HG02678 (cell line): ENCODE data around the gene DUSP10.
A peak's percentile ranks its signal among the peaks of the same experiment; 100 is the strongest.

Experiments
- ATAC-seq: cut with Tn5 transposase; IDR thresholded peaks from one replicate; pipeline ENCODE4 v1.9.1; 2021; ENCODE audit warnings: mild to moderate bottlenecking, moderate library complexity; ENCODE audit not compliant: unreplicated experiment

The DUSP10 gene

DNA sequence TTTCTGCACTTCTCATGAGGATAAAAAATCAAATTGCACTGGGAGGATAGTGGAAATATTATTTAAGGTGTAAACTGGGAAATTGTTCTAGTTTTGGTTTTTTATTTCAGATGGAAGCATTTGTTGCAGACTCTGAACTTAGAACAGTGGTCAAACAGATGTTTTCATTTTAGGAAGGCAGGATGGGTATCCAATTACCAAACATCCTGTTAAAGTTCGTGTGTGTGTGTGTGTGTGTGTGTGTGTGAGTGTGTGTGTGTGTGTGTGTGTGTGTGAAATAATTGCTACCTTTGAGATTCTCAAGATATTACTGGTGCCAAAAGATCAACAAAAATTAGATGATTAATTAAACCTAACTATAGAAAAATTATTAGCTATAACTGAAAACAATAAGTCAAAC lies 24.3 kb upstream of the DUSP10 start:
- ATAC-seq: no peak

DNA sequence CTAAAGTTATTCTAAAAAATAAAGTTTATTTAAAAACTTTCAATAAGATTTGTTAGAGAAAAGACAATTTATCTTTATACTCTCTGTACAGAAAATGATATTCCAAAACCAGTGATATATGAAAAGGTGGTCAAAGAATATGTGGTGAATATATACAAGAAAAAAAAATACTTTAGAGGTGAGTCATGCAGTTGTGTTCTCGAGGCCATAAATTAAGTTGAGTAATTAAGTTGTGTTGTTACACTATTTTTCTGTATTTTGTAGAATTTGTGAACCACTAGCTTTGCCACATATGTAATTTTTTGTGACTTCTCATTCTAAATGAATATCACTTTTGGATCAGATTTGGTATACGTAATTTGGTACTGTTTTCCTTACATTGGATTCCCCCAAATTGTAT lies 23.6 kb upstream of the DUSP10 start:
- ATAC-seq: no peak

DNA sequence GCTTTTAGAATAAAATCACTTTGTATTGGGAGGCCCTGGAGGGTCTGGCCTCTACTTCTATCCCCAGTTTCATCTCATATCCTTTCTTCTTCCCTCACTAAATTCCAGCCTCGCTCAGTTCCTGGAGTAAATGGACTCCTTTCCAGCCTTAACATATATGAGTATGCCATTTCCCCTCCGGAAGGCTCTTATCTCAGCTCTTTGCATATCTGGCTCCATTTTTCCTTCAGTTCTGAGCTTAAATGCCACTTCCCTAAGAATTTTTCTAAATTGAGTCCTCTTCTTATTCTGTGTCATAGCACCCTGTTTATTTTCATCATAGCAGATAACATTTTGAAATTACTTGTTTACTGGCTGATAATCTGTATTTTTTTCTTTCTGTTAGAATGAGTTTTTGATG lies 20.2 kb upstream of the DUSP10 start:
- no peak for ATAC-seq

DNA sequence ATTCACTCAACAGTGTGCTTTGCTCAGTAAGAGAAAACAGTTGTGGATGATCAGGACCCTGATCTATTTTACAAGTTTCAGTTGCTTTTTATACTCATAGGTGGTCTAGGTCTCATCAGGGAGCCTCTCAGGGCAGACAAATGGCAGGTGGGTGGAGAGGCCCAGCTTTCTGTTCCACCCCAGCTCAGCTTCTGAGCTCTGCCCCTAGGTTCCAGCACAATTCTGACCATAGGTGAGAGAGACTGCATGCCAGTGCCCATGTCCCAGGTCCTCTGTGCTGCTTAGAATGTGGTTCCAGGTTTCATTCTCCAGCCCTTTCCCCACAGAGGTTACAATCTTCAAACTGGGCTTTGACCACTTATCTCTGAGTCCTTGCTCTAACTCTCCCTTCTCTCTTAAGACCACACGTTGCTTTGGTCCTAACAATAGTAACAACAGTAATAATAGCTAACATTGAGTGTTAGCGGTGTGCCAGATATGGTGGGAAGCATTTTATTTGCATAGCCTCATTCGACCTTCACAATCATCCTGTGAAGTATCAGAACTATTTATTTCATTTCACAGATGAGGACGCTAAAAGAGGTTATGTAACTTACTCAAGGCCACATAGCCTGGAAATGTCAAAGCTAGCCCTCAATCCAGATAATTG lies 19.6 kb upstream of the DUSP10 start:
- peak; percentile 78 for ATAC-seq

DNA sequence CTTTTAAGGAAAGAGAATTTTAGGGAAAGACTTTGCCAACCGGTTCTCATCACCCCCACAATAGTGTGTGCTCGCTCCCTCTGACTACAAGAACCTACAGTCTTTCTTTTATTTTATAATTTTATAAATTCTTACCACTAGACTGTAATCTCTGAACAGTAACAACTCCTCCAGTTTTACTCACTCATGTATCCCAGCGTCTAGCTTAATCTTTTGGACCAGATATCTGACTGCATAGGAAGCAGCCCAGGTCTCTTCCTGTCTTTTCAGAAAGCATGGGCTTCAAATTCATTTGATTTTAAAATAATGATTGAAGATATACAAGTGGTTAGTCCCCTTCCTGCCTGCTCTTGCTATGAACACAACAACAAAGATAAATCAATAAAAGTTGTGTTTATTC lies 19.0 kb upstream of the DUSP10 start:
- peak; percentile 1 for ATAC-seq

DNA sequence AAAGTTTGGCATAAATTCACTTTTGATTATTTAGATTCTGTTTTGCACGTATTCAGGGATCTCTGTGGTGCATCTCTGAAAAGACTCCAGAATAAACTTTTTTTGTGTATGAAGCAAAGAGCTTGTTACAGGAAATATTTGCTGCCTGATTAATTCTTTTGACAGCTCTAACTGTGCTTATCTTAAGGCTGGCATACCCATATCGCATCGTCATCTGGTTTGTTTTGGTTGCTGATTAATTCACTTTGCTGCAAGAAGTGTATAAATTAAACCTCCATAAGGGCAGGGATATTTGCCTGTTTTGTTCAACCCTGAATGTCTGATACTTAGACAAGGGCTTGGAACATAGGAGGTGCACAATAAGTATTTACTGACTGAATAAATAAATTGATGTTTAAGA lies 17.5 kb upstream of the DUSP10 start:
- ATAC-seq: no peak

DNA sequence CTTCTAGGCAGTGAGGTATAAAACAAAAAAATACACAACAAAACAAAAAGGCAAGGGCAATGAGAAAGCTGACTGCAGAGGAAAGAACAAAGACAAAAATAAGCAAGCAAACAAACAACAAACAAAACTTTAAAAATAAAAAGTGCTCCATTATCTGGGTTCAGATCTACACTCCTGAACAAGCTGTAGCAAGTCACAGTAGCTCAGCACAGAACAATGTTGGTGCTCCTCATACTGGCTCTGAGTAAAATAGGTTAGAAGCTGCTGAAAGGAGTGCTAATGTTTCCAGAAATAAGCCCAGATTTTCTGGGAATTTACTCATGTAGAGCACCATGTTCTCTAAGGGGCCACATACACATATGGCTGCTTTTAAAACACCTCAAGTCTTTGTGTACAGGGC lies 16.6 kb upstream of the DUSP10 start:
- no peak for ATAC-seq

DNA sequence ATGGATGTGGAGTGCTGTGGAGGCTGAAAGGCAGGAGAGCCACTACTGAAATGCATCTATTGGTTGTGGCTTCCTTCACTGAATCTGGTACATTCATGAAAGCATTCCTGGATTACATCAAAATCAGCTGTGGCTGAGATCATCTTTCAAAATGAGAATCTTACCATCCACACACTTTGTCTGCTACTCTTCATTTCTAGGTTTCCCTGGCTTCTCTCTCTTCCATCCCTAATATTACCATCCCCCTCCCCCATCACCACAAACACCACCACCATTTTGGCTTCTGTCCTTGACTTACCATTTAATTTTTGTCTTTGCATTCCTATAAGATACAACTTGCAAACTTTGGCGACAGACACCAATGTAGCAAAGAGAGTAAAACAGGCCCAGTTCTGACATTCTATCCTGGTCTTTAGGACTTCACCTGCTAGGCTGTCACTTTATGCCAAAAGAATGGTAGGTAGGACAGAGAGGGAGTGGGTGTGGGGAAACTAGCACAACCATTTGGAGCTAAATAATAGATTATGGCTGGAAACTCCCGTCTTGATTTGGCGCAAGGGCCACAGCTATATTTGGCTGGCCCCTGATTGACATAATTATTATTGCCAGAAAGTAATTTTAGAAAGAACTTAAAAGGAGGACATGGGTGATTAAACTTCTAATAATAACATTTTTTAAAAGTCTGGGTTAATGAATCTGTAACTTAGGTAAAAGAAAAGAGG lies 15.1 kb upstream of the DUSP10 start:
- ATAC-seq: no peak

DNA sequence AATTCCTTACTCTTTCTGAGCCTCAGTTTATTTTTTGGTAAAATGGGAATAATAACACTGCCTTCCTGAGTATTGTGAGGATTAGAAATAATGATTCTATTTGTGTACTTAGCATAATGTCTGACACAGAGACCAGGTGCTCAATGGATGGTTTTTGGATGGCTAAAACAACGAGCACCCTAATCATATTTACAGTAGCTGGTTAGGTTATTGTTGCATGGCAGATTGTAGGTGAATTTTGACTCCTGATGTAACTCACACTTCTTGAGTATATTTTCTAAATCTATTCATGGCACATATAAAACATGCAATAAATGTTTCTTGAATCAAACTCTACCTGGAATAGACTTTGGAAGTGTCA lies 11.9 kb upstream of the DUSP10 start:
- ATAC-seq: peak; percentile 30

DNA sequence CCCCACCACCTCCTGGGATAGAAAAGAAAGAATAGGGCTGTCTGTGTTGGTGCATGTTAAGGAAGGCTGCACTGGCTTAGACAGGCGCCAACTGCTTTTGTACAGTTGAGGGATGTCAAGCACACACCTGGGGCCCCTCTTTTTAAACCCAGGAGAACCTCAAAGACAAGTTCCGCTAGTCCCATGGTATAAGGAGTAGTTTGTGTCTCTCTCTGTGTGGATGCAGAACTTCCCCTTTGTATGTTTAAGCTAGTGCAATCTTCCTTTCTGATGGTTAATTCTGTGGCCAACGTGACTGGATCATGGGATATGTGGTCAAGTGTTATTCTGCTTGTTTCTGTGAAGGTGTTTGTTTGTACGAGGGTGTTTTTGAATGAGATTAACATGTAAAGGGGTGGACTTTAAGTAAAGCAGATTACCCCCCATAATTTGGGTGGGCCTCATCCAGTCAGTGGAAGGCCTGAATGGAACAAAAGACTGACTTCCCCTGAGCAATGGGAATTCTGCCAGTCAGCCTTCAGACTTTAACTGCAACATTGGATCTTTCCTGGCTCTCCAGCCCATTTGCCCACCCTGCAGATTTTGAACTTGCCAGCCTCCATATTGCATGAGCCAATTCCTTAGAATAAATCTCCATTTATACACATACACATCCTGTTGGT lies 9.5 kb upstream of the DUSP10 start:
- no peak for ATAC-seq

DNA sequence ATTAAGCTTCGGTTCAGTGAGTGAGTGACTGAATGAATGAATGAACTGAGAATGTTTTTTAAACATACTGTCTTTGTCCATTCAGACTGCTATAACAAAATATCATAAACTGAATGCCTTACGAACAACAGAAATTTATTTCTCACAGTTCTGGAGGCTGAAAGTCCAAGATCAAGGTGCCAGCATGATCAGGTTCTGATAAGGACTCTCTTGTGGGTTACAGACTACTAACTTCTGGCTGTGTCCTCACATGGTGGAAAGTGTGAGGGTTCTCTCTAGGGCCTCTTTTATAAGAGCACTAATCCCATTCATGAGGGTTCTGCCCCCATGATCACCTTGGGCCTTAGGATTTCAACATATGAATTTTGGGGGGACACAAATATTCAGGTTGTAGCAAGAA lies 7.1 kb upstream of the DUSP10 start:
- ATAC-seq: no peak

DNA sequence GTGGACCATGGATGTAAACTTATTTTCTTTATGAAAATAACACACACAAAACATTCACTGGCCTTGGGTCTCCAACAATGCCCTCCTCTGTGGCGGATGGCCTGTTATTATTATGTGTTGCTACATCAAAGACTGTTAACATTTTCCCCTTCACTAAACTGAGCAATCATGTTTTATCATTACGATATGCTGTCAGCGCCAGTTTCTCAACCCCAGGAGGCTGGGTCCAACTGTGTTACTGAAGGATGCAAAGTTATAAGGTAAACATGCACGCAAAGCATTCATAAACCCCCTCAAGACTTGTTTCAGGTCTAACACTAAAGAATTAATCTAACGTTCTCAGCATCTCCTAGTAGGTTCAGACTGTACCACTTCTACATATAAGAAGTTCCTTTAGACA lies 6.0 kb upstream of the DUSP10 start:
- no peak for ATAC-seq

DNA sequence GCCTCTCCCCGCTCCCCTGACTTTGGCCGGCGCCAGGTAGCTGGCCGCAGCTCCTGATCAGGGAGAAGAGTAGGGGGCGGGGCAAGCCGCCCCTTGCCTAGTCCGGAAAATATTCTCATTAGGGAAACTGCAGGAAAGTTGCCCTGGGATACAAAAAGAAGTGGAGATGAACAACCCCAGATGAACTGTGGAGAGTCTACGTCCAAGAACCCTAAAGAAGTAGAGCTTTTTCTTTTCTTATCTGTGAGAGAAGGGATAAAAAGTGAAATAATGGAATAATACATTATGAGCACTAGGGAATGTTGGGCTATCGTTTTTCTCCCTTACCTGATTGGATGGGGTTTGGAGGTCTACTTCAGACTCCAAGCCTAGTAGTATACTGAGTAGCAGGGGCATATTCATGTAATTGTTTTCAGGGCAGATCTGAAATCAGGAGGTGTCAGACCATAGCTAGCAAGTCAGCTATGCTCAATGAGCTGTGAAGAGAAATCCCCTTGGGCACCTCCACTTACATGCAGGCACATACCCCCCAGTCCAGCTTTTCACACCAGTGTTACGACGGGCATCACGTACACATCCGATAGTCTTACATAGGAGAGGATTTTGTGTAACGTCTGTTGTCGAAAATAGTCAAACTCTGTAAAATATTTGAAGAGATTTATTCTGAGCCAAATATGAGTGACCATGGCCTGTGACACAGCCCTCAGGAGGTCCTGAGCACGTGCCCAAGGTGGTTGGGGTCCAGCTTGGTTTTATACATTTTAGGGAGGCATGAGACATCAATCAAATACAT lies 1.7 kb upstream of the DUSP10 start:
- ATAC-seq: peak; percentile 16

DNA sequence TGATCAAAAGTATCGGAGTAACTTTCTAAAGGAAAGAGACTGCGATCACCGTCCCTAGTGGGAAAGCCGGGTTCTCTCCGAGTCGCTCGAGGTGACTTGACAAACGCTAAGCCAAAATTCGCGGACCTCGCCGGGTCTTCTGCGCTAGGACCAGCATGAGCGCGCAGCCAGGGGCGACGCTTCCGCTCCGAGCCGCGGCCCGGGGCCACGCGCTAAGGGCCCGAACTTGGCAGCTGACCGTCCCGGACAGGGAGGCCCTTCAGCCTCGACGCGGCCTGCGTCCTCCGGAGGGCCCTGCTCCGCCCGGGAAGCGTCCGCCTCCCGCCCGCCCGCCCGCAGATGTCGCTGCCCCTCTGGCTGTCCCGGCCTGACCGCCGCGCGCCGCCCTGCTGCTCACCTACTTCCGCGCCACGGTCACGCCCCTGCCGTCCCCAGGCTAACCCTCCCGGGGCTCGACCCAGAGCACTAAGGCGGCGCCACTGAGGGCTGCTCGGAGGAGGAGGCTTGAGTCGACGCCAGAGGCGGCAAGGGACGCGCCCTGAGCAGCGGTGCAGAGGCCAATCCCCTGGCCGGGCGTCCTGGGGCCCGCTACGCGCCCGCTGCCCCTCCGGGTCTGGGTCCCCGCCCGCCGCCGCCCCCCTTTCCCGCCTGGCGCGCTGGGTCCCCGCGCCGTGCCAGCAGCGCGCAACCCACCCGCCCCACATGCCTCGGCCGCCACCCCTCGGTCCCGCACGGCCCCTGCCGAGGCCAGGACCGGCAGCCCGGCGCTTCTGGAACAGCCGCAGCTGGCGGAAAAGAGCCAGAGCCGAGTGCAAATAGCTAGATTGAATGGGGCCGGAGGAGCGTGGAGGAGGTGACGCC lies 896 bp upstream of the DUSP10 start:
- ATAC-seq: peak; percentile 47

DNA sequence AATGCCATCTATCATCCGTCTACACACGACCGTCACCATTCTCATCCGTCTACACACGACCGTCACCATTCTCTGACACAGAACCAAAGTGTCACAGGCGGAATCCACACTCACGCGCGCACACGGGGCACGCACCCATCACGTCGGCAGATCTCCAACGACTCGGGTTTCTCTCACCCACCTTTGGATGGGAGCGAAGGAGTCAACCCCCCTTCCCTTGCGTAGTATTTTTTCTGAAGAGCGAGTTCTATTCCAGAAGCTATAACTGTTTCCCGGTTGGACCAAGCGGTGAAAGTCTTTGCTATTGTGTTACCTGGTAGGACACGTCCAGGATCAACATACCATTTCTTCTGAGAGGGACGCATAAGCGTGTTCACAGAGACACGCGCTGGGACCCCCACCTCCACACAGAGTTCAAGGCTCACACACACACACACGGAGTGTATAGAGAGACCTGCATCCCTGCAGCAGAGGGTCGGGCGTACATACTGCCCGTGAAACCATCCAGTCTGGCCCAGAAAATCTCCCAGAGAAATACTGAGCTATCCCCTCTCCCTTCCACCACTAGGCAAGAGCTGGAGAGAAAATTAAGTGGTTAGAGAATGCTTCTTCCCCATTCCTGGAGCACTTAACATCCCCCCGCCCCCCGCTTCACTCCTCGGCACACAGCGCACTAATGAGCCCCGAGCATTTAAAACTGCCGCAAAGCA lies 741 bp downstream of the DUSP10 start:
- no peak for ATAC-seq

DNA sequence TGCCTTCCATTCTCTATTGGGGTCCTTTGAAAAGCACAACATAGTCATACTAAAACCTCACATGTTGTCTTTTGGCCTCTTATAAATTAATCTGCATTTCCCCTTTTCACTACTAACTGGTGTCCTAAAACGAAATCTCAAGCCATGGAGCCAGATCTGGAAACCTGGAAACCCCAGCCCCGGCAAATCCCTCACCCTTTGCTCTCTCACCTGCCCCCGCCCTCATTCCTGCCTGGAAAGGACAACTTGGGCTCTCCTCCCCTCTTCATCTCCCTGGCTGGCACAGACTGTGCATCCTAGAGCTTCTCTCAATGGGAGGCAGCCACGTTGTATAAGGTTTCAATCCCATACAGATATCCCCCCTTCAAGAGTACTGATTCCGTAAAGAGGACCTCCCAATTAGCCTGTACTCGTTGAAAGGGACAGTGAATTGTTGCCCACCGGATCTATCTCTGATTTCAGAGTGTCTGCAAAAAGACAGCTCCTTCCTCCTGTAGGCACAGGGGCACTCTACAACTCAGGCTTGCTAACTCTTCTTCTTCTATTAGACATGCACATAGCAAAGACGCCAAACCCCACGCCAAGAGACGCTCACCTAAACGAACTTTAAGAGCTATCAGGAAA lies 1.4 kb downstream of the DUSP10 start:
- no peak for ATAC-seq

DNA sequence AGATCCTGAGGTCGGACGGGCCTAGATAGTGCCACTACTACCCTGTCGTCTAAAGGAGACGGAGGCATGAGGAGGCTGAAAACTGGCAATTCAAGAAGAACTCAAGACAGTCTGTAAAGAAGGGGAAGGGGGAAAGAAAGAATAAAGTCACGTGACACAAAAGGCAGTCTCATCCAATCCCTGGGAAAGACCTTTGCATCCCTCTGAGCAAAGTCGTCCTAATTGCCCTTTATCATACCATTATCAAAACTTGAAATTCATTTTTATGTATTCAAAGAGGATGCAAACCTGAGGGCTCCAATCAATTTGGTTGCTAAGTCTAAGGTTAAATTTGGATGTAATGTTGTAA lies 2.2 kb downstream of the DUSP10 start:
- ATAC-seq: no peak

DNA sequence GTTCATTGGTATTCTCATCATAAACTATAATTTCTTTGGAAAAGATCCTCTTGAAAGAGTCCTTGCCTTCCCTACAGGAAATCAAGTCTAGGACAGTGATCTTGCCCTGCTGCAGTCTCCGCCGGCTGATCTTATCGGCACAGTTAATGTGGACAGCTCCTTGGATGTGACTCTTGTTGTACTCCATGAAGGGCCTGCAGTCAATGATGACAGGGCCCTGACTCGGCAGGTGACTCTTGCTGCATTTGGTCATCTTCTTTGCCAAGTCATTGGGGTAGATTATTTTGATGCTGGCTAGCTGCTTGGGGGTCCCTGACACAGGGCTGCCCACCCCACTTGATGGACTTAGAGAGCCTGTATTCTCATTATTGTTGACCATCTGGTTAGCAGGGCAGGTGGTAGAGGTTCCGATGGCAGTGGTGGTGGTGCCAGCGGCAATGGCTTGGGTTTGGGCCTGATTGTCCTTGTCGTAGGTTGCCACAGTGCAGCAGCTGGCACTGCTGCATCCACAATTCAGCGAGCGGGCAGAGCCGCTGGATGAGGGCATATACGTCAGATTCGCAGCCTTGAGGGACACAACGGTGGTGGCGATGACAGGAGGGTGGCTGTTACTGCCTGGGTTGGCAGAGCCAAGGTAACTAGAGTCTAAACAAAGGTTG lies 2.7 kb downstream of the DUSP10 start:
- no peak for ATAC-seq

DNA sequence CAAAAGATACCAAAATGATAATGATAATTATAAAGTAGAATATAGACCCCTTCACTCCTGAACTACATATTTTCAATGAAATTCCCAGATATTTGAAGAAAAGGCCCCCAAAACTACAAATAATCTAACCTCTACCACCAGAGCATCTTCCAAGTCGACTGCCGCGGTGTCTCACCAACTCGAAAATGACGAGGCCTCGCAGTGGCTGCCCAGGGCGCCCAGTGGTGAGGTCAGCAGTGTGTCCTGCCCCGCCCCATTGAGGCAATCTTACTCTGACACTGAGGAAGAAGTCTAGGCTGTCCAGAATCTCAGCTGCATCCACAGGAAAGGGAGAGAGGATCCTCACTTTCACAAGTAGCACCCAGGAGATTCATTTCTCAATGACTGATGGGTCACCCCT lies 5.2 kb downstream of the DUSP10 start:
- no peak for ATAC-seq
